Stimulated activated CD4-positive, alpha-beta T cell treated with anti-CD3 and anti-CD28 coated beads, Interleukin-12 subunit alpha, Interleukin-12 subunit beta, amount 100 ng/mL, for 4 hours (primary cell): ENCODE results near the gene B3GAT1.
"Not testable (repeated sequence)": the region's sequence is repeated elsewhere in the genome, so short reads cannot be mapped to it uniquely, and the experiment has no call there.

Source experiments
- DNase-seq: peaks from one replicate; pipeline ENCODE4 v3.0.0-alpha.2; 2020

Gene B3GAT1

GRCh38 chr11:134412203-134413042 lies at the start of gene B3GAT1:
B3GAT1 (minus strand) TSS chr11:134412242; CDS start chr11:134387659, 24,583 bp downstream.
- peak; percentile 15 for DNase-seq

DNA sequence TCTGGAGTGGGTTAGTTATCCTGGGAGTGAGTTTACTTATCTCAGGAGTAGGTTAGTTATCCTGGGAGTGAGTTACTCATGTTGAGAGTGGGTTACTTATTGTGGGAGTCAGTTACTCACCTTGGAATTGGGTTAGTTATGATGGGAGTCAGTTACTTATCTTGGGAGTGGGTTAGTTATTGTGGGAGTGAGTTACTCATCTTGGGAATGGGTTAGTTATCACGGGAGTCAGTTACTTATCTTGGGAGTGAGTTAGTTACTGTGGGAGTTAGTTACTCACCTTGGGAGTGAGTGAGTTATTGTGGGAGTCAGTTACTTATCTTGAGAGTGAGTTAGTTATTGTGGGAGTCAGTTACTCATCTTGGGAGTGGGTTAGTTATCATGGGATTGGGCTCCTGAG lies 49.6 kb upstream of the B3GAT1 start:
- no peak for DNase-seq

DNA sequence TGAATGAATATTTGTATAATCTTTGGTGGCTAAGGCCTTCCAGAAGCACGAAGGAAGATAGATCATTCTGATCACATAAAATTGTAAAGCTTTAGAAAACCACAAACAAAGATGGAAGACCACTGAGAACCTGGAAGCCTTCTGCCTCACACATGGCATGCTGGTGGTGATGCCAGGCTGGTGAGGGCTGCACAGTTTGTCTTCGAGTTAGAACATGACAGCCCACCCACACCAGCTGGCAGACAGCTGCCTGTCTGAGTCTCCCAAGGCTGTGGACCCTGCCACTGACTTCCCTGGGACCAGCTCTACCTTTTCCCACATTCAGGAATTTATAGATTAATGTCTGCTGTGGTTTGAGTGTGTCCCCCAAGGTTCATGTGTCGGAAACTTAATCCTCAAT lies 48.8 kb upstream of the B3GAT1 start:
- no peak for DNase-seq

DNA sequence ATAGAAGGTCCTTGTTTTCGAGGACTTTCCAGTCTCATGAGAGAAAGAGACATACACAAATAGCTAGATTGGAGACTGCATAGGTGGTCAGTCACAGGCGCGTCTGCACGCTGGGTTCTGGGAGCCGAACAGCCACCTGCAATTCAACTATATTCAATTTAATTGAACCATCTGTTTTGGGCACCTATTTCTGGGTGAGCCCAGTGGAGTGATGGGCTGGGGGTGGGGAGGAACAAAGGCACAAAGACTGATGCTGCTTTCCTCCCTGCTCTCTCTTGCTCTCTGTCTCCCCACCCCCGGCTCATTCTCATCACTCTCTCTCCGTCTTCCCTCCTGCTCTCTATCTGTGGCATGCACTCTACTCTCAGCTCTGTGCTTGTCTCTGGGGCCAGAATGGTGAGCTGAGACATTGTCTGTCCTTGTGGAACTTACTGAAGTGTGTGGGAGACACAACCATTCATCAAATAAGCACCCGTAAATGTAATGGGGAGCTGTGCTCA lies 48.1 kb upstream of the B3GAT1 start:
- no peak for DNase-seq

GRCh38 chr11:134459246-134460061 lies 47.4 kb upstream of the B3GAT1 start:
- DNase-seq = no peak

DNA sequence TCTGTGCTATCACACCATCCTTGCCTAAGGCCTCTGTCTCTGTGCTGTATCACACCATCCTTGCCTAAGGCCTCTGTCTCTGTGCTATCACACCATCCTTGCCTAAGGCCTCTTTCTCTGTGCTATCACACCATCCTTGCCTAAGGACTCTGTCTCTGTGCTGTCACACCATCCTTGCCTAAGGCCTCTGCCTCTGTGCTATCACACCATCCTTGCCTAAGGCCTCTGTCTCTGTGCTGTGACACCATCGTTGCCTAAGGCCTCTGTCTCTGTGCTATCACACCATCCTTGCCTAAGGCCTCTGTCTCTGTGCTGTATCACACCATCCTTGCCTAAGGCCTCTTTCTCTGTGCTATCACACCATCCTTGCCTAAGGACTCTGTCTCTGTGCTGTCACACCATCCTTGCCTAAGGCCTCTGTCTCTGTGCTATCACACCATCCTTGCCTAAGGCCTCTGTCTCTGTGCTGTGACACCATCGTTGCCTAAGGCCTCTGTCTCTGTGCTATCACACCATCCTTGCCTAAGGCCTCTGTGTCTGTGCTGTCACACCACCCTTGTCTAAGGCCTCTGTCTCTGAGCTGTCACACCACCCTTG lies 45.5 kb upstream of the B3GAT1 start:
- DNase-seq = not testable (repeated sequence)

DNA sequence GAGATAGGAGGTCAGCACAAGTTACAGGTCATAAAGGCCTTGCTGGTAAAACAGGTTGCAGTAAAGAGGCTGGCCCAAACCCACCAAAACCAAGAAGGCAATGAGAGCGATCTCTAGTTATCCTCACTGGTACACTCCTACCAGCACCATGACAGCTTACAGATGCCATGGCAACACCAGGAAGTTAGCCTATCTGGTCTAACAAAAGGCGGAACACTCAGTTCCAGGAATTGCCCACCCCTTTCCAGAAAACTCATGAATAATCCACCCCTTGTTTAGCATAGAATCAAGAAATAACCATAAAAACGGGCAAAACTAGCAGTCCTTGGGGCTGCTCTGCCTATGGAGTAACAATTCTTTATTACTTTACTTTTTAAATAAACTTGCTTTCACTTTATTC lies 43.5 kb upstream of the B3GAT1 start:
- no peak for DNase-seq

GRCh38 chr11:134454146-134454690 lies 42.2 kb upstream of the B3GAT1 start:
- DNase-seq = no peak

DNA sequence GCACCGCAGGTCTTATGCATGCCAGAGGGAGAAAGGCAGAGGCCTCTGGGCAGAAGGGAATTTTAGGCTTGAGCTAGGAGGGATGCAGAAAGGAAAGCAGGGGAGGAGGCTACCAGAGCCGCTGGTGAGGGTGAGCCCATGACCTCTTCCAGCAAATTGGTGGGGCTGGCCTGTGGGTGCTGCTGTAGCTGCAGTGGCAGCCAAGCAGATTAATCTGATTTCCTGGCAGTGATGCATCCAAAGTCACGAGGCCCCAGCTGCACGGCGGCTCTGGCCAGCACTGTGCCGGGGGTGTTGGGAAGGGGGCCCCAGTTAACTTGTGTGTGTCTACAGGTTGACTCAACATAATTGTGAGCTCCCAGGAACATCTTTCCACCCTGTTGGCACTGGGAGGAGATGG lies 41.4 kb upstream of the B3GAT1 start:
- DNase-seq = no peak

DNA sequence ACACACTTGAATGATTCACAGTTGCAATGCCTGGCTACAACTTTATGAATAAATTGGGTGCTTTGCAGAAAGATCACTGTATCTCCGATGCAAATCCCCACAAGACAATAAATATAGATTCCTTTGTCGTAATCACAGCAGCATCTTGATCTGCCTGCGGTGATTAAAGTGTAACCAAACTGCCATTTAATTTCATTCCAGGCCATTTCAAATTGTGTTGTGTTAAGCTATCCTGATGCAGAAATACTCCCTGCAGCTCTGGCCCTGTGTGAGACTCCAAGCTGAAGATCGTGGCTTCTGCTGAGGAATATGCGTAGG lies 40.8 kb upstream of the B3GAT1 start:
- no peak for DNase-seq

- no peak for DNase-seq
Observed at GRCh38 chr11:134452026-134452837, 40.2 kb upstream of the B3GAT1 start.

DNA sequence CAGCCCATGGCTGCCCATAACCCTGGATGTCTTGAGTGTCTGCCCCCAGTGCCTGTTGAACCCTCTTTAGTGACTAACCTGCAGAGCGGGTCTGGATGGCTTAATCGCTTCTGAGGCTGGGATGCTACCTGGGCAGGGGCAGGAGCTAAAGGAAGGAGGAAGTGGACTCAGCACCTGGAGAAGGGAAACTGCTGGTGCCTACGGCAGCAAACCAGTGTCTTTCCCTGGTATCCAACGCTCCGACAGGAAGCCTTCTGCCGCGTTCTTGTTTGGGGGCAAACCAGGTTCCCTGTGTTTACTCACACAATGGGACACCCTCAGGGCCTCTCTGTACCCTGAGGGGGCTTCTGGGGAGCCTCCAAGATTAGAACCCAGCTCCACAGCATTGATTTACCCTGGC lies 38.1 kb upstream of the B3GAT1 start:
- DNase-seq = no peak

DNA sequence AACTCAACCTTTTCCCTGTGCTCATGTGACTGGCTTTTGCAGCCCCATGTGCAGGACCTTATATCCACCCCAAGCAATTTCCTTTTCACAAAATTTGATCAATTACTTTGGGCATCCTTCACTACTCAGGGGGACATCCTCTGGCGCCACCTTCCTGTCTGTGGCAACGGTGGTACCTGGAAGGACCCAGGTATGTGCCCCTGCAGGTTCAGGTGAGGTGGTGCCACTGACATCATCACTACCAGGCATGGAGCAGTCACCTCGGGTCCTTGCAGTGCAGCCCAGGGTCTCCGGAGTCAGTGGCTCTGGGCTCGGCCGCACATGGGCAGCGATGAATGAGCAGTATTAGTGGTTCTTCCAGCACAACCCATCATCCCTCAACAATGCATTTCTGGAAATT lies 37.7 kb upstream of the B3GAT1 start:
- DNase-seq = no peak

- DNase-seq = no peak
Observed at GRCh38 chr11:134449051-134449450, 37.0 kb upstream of the B3GAT1 start.

DNA sequence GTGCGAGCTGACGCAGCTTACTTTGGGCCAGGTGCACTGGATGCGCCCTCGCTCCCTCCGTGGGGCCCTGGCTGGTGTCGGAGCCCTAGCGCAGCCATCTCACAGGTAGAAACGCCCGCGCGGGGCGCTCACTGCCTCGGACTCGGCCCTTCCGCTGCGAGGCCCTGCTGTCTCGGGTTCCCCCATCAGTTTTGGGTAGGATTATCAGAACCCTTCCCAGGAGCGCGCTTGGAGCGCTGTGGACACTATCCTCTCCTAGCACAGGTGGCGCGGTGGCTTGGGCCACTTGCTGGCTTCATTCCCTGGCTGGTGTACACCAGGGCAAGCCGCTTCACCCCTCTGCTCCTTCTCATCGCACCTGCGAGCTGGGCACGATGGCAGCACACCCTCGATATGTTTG lies 35.7 kb upstream of the B3GAT1 start:
- DNase-seq = no peak

DNA sequence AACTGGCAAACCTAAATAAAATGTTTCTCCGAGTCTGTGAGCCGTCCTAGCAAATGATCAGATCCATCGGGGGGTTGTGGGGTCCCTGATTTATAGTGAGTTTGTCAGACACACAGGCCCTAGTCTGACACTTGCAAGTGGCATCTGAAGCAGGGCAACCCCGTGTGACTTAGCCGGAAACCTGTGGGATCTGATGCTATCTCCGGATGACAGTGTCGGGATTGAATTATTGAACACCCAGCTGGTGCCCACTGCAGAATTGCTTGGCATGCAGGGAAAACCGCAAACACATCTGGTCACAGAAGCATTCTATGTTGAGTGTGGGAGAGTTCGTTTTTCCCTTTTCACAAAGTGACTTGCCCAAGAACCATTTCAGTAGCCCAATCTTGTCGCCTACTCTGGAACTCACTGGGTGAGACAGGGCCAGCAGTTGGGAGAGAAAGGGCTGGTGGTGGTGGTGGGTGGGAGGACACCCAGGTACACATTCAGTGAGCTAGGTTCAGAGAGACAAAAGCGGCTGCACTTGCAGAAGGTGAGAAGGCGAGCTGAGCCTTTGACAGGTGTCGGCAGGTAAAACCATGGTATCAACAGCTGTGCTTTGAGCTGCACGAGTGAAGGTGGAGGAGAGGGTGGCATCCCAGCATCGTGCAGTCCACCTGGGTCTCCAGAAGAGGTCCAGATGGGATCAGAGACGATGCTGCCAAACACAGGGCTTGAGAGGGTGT lies 33.7 kb upstream of the B3GAT1 start:
- no peak for DNase-seq

DNA sequence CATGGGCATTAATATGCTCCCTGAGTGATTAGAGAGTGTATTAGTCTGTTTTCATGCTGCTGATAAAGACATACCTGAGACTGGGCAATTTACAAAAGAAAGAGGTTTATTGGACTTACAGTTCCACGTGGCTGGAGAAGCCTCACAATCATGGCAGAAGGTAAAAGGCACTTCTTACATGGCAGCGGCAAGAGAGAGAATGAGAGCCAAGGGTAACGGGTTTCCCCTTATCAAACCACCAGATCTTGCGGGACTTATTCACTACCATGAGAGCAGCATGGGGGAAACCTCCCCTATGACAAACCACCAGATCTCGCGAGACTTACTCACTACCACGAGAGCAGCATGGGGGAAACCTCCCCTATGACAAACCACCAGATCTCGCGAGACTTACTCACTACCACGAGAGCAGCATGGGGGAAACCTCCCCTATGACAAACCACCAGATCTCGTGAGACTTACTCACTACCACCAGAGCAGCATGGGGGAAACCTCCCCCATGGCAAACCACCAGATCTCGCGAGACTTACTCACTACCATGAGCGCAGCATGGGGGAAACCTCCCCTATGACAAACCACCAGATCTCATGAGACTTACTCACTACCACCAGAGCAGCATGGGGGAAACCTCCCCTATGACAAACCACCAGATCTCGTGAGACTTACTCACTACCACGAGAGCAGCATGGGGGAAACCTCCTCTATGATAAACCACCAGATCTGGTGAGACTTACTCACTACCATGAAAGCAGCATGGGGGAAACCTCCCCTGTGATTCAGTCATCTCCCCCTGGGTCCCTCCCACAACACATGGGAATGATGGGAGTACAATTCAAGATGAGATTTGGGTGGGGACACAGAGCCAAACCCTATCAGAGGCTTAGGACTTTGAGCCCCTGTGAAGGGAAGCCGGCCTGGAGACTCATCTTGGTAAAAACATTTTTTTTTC lies 32.4 kb upstream of the B3GAT1 start:
- DNase-seq = not testable (repeated sequence)

- DNase-seq = no peak
Observed at GRCh38 chr11:134443246-134443645, 31.2 kb upstream of the B3GAT1 start.

- no peak for DNase-seq
Observed at GRCh38 chr11:134442246-134442645, 30.2 kb upstream of the B3GAT1 start.

DNA sequence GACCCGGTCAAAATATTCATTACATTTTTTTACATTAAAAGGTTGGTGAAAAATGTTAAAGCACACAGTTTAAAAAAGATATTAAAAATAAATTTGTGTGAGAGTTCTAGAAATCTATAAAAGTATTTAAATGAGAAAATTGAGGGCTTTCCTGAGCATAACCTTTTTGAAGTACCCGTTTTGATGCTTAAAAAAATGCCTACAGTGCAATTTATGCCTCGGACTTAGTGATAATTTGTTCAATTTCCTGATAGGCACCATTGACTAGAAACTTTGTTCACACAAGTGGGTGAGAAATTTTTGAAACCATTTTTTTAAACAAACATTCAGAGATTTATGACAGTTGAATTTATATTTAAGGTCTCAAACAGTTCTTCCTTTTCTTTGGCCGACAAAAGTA lies 29.7 kb upstream of the B3GAT1 start:
- no peak for DNase-seq

DNA sequence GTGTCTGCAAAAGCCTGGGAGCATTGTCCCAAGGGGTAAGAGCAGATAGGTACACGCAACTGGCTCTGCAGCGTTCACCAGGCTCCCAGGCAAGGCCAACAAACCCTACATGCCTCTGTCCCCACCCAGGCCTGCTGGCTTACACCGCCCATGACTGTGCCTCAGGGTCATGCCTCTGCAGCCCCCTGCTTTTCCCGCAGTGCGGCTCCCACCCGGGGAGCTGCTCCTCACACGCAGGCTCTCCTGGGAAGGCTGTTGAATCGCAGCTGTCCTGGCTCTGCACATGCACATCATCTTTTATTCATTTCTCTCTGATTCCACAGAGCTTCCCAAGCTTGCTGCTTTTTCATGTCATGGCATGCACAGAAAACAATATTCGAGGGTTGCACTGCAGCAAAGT lies 29.2 kb upstream of the B3GAT1 start:
- DNase-seq = no peak
